Endometrial microvascular endothelial cells (primary cell): Measurements from ENCODE around the gene CIAO3. TPM values are rescaled to one million over a fixed set of nuclear protein-coding genes. Genes with fewer than 3 reads are reported as not detected.
"Not testable (repeated sequence)": the region's sequence is repeated elsewhere in the genome, so short reads cannot be mapped to it uniquely, and the experiment has no call there.

Source experiments
- in situ Hi-C: cut with HindIII; loops from 2 replicates; pipeline ENCODE4 v1.10.0; 2017; ENCODE audit warnings: low sequenced_read_pairs, low pct_unique_long_range_greater_than_20kb; ENCODE audit errors: inconsistent ontology term
- total RNA-seq: library from RNA; depleted of rRNA; stranded (reverse); fragments of >200 nt; gene quantifications from one replicate; pipeline ENCODE4 v1.2.3, GENCODE V29; 2015; ENCODE audit errors: inconsistent ontology term

Gene CIAO3
- total RNA-seq, 1 donor from 2014 or later = 34.5 TPM

- in situ Hi-C loops = no loop called here
Measured at GRCh38 chr16:716768-717325, 23.9 kb downstream of the CIAO3 start.

- in situ Hi-C loops = no loop called here
Measured at GRCh38 chr16:716200-716568, 24.6 kb downstream of the CIAO3 start.

GRCh38 chr16:715477-716199 is 25.2 kb downstream of the CIAO3 start:
- in situ Hi-C loops = no loop called here

- in situ Hi-C loops = no loop called here
Measured at GRCh38 chr16:714558-715476, 26.0 kb downstream of the CIAO3 start, which contains the start of gene METRN. METRN (plus strand) TSS chr16:715118; CDS start chr16:715290, 172 bp downstream.

GRCh38 chr16:714079-714478 is 26.7 kb downstream of the CIAO3 start:
- in situ Hi-C loops = no loop called here

GRCh38 chr16:712740-713250 is 28.0 kb downstream of the CIAO3 start:
- in situ Hi-C loops = not testable (repeated sequence)

- in situ Hi-C loops = no loop called here
Measured at GRCh38 chr16:711548-712320, 29.1 kb downstream of the CIAO3 start.

GRCh38 chr16:711084-711483 is 29.7 kb downstream of the CIAO3 start:
- in situ Hi-C loops = no loop called here

GRCh38 chr16:710500-711075 is 30.2 kb downstream of the CIAO3 start:
- in situ Hi-C loops = no loop called here

- in situ Hi-C loops = no loop called here
Measured at GRCh38 chr16:709566-710499, 31.0 kb downstream of the CIAO3 start.

- in situ Hi-C loops = no loop called here
Measured at GRCh38 chr16:708959-709358, 31.8 kb downstream of the CIAO3 start.

GRCh38 chr16:708019-708418 is 32.8 kb downstream of the CIAO3 start:
- in situ Hi-C loops = no loop called here

GRCh38 chr16:707062-707538 is 33.7 kb downstream of the CIAO3 start:
- in situ Hi-C loops = no loop called here

- in situ Hi-C loops = no loop called here
Measured at GRCh38 chr16:706189-707061, 34.4 kb downstream of the CIAO3 start.

- in situ Hi-C loops = no loop called here
Measured at GRCh38 chr16:705431-706188, 35.2 kb downstream of the CIAO3 start, which contains the start of gene FBXL16. FBXL16 (minus strand) TSS chr16:705801; CDS start chr16:697405, 8,396 bp downstream.
